HepG2 (cell line): ENCODE results near the gene ZMYND8. TPM values are rescaled to one million over a fixed set of nuclear protein-coding genes. Genes with fewer than 3 reads are reported as not detected.

Source experiments
- DZIP1 ChIP-seq: sonication (generic); formaldehyde crosslinking; IDR thresholded peaks from 2 replicates; pipeline ENCODE4 v1.5.0; 2020; ENCODE audit warnings: mild to moderate bottlenecking, missing genetic modification reagents
- FOXO4 ChIP-seq: sonication (generic); formaldehyde crosslinking; conservative IDR thresholded peaks from 2 replicates; pipeline ENCODE4 v1.8.1; 2023; ENCODE audit warnings: missing genetic modification reagents
- HES4 ChIP-seq: sonication (generic); formaldehyde crosslinking; IDR thresholded peaks from 2 replicates; pipeline ENCODE4 v1.9.0; 2021; ENCODE audit warnings: mild to moderate bottlenecking, missing genetic modification reagents, borderline replicate concordance
- HIC2 ChIP-seq: sonication (generic); formaldehyde crosslinking; IDR thresholded peaks from 2 replicates; pipeline ENCODE4 v1.9.0; 2022; ENCODE audit warnings: low read depth, missing genetic modification reagents
- MAFG ChIP-seq: sonication (generic); formaldehyde crosslinking; IDR thresholded peaks from 2 replicates; pipeline ENCODE4 v1.5.1; 2020; ENCODE audit warnings: mild to moderate bottlenecking, missing genetic modification reagents
- NFKBIZ ChIP-seq: IDR thresholded peaks from 2 replicates; pipeline ENCODE4 v1.6.1; 2018; ENCODE audit warnings: missing genetic modification reagents, missing compliant biosample characterization
- NONO ChIP-seq, 2 experiments: fragments of 450-650 bp in 1 of 2; sonication (generic) in 1 of 2; formaldehyde crosslinking in 1 of 2; IDR thresholded peaks in 1 of 2; conservative IDR thresholded peaks in 1 of 2; 2 replicates each; pipeline versions ENCODE4 v1.6.1 to v1.8.0; 2017 to 2022; ENCODE audit warnings: mild to moderate bottlenecking in 1 of 2, missing genetic modification reagents in 1 of 2, moderate library complexity in 1 of 2
- RCOR2 ChIP-seq: IDR thresholded peaks from 2 replicates; pipeline ENCODE4 v1.6.1; 2016; ENCODE audit warnings: missing biosample characterization, missing genetic modification reagents
- REXO4 ChIP-seq: sonication (generic); formaldehyde crosslinking; IDR thresholded peaks from 2 replicates; pipeline ENCODE4 v1.8.0; 2022; ENCODE audit warnings: missing genetic modification reagents, mild to moderate bottlenecking, borderline replicate concordance
- SMYD3 ChIP-seq: sonication (generic); formaldehyde crosslinking; IDR thresholded peaks from 2 replicates; pipeline ENCODE4 v1.8.1; 2023; ENCODE audit warnings: mild to moderate bottlenecking, missing genetic modification reagents
- SRY ChIP-seq: sonication (generic); formaldehyde crosslinking; IDR thresholded peaks from 2 replicates; pipeline ENCODE4 v1.8.0; 2022; ENCODE audit warnings: mild to moderate bottlenecking, missing genetic modification reagents
- TAF15 ChIP-seq: fragments of 200-400 bp; formaldehyde crosslinking; IDR thresholded peaks from one replicate; pipeline ENCODE4 v1.6.1; 2018; ENCODE audit warnings: mild to moderate bottlenecking, low read depth, low read length; ENCODE audit not compliant: poor library complexity, severe bottlenecking
- TRIM22 ChIP-seq: fragments of 450-650 bp; IDR thresholded peaks from 2 replicates; pipeline ENCODE4 v1.6.1; 2017
- ZBTB38 ChIP-seq: sonication (generic); formaldehyde crosslinking; IDR thresholded peaks from 2 replicates; pipeline ENCODE4 v1.5.1; 2020; ENCODE audit warnings: mild to moderate bottlenecking, missing genetic modification reagents
- ZBTB46 ChIP-seq: sonication (generic); formaldehyde crosslinking; IDR thresholded peaks from 2 replicates; pipeline ENCODE4 v1.4.0; 2020; ENCODE audit warnings: mild to moderate bottlenecking, missing genetic modification reagents, borderline replicate concordance
- ZNF136 ChIP-seq: sonication (generic); formaldehyde crosslinking; IDR thresholded peaks from 2 replicates; pipeline ENCODE4 v1.8.1; 2022; ENCODE audit warnings: low read depth, mild to moderate bottlenecking, moderate library complexity, missing genetic modification reagents
- ZNF256 ChIP-seq: sonication (generic); formaldehyde crosslinking; conservative IDR thresholded peaks from 2 replicates; pipeline ENCODE4 v1.4.0; 2020; ENCODE audit warnings: missing genetic modification reagents
- ZNF816 ChIP-seq: sonication (generic); formaldehyde crosslinking; IDR thresholded peaks from 2 replicates; pipeline ENCODE4 v1.8.0; 2022; ENCODE audit warnings: missing genetic modification reagents, mild to moderate bottlenecking, borderline replicate concordance
- polyA plus RNA-seq, 8 experiments: library from polyadenylated mRNA; depleted of rRNA in 3 of 8; stranded (reverse) in 7 of 8; unstranded in 1 of 8; fragments of >200 nt; fragmentation: Illumina TruSeq in 4 of 8; extraction: Trizol in 4 of 8; gene quantifications; 2 replicates each; pipeline versions ENCODE4 v1.2.1 to v1.2.3, GENCODE V29; 2011 to 2016; ENCODE audit warnings: low read depth in 4 of 8, missing spikeins in 1 of 8, mixed read lengths in 1 of 8; ENCODE audit not compliant: insufficient read depth in 1 of 8
- total RNA-seq, 5 experiments: library from RNA; depleted of rRNA; stranded (reverse); fragments of >200 nt; fragmentation: Illumina TruSeq; extraction: Trizol; gene quantifications; 2 replicates each; pipeline ENCODE4 v1.2.3, GENCODE V29; 2016; ENCODE audit warnings: low read depth in 1 of 5

Gene ZMYND8
- total and polyA plus RNA-seq, 2 of the 13 experiments (the other 11 are each of a cell fraction or from before 2014, with no cell fraction given): 53.9 to 84.7 TPM

GRCh38 chr20:47318586-47319516, 37.6 kb downstream of the ZMYND8 start (continued):
- TF ChIP-seq ZNF816 (CRISPR knock-in tag): no peak; the same call in 1 of the 2 replicates
- TF ChIP-seq NFKBIZ (CRISPR knock-in tag): no peak
- TF ChIP-seq HIC2 (CRISPR knock-in tag): no peak
- TF ChIP-seq SRY (CRISPR knock-in tag): 0 out of 2 replicates have a peak, but pooled peaks have one; percentile 20
- TF ChIP-seq DZIP1: no peak; the same call in 1 of the 2 replicates
- TF ChIP-seq TRIM22: no peak
- no peak; the same call in 1 of the 2 replicates for TF ChIP-seq HES4 (CRISPR knock-in tag)
- no peak for TF ChIP-seq NONO (IDR thresholded peaks at IDR 0.05)
- no peak; the same call in none of the 2 replicates for TF ChIP-seq NONO (CRISPR knock-in tag; conservative IDR thresholded peaks at IDR 0.05)
- peak; percentile 7; the same call in 1 of the 2 replicates for TF ChIP-seq RCOR2
- peak; percentile 41; the same call in 1 of the 2 replicates for TF ChIP-seq ZBTB38 (CRISPR knock-in tag)
- no peak for TF ChIP-seq REXO4 (CRISPR knock-in tag)
- no peak for TF ChIP-seq ZNF136 (CRISPR knock-in tag)
- no peak for TF ChIP-seq ZNF256 (CRISPR knock-in tag)
- TF ChIP-seq TAF15: no peak
- no peak for TF ChIP-seq MAFG
- TF ChIP-seq SMYD3 (CRISPR knock-in tag): no peak; the same call in 1 of the 2 replicates
- peak; percentile 12; the same call in 1 of the 2 replicates for TF ChIP-seq ZBTB46 (CRISPR knock-in tag)
- 0 out of 2 replicates have a peak, but pooled peaks have one; percentile 17 for TF ChIP-seq FOXO4 (CRISPR knock-in tag)
